Glomerular visceral epithelial cell (primary cell): ENCODE data around the gene BNIP3.
A peak's percentile ranks its signal among the peaks of the same experiment; 100 is the strongest.

Source experiments
- DNase-seq: peaks from one replicate; pipeline ENCODE4 v3.0.0-alpha.2; 2016; ENCODE audit errors: extremely low spot score

BNIP3 gene, protein sequence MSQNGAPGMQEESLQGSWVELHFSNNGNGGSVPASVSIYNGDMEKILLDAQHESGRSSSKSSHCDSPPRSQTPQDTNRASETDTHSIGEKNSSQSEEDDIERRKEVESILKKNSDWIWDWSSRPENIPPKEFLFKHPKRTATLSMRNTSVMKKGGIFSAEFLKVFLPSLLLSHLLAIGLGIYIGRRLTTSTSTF

DNA sequence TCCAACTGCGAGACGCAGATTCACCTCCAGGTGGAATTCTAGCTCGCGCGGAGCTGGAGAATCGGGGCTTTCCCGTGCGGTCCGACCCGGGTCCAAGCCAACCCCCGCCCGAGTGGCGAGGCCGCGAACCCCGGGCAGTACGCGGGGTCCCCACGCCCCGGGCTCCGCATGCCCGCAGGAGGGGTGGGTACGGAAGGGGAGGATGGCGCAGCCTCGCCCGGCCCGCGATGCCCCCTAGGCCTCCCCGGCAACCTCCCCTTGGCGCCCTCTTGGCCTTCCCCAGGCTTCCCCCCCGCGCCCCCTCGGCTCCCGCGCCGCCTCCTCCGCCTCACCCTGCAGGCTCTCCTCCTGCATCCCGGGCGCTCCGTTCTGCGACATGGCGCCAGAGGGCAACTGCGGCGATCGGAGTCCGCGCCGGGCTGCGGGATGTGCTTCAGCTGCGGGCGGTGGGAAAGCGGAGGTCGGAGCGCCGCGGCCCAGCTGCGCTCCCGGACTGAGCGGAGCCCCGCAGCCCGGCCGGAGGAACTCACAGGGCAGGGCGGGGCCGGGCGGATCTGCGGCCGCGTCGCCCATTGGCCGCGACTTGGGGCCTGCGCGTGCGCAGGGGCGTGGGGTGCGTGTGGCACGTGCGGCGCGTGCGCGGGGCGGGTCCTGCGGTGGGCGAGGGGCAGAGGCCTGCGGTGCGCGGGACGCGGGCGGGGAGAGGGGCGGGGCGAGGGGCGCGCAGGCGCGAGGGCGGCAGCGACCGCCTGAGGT lies at the start of gene BNIP3:
Gene BNIP3, minus strand, starts transcription at position 495 of the 756 bp plus-strand sequence. Its CDS starts 117 bp downstream, at position 378.
- peak; percentile 96 for DNase-seq

- DNase-seq, result no peak
These were observed 49.3 kb upstream of the BNIP3 start for GRCh38 chr10:132030898-132031463.

DNA sequence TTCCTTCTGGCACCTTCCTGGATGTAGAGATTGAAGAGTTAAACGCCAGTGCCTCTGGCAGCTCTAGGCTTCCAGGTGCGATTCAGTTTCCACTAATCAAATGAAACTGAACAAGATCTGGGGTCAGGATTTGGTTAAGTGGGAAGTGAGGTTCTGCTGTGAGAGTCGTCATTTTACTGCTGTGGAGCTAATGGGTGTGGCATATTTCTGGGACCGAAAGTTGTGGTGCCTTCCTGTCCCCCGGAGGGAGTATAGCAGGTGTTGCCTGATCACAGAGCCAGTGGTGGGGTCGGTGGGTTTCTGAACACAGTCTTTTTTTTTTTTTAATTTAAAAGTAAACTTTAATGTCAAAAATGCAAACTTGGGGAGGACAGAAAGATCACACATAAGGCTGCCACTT lies 47.0 kb upstream of the BNIP3 start:
- DNase-seq, result no peak

DNA sequence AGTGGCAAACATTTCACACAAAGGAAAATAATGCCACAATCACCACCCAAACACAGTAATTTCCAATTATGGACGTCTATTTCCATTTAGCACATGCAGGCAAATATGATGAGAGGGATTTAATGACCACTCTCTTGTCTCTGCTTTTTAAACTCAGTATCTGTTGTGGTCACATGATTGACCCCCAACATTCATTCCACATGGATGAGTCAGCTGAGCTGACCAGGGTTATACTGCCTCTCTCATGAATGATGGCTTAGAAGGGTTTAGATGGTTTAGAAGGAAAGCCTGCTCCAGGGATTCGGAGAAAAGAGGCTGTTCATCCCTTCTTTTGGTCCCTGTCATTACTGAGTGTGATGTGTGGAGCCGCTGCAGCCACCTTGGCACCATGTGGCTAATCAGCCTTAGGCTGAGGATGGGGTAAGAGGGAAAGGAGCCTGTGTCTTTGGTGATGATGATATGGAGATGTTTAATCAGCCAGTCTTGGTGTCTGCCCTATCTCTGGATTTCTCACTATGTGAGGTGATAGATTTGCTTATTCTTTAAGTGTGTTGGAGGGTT lies 45.8 kb upstream of the BNIP3 start:
- DNase-seq, result peak; percentile 18

DNA sequence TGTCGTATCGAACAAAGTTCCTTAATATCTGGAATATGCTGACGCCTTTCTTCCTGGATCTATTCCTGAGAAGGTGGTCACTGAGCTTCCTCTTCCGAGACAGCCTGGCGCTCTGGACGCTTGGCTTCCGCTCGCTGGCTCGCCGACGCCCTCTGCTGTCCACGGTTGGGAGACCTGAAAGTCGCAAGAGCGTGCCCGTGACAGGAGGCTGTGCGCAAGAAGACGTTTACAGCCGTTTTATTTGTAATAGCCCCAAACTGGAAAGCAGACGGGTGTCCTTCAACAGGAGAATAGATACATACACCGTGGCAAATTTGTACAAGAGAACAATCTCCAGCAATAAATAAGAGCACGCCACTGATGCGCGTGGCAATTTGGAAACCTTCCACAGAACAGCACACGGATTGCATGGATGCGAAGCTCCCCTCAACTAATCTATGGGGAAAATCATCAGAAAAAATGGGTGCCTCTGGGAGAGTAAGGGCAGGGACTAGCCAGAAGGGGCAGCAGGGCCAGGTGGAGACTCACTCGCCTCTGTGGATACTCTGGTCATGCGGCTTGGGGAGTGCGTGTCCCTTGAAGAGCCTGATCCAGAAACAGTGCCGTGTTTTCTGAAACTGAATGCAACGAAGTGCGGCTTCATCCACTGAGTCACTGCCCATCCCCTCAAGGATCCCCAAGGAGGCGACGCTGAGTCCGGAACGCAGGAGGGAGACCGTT lies 41.5 kb upstream of the BNIP3 start:
- DNase-seq, result peak; percentile 69

- DNase-seq, result no peak
These were observed 40.5 kb upstream of the BNIP3 start for GRCh38 chr10:132022241-132022640.

DNA sequence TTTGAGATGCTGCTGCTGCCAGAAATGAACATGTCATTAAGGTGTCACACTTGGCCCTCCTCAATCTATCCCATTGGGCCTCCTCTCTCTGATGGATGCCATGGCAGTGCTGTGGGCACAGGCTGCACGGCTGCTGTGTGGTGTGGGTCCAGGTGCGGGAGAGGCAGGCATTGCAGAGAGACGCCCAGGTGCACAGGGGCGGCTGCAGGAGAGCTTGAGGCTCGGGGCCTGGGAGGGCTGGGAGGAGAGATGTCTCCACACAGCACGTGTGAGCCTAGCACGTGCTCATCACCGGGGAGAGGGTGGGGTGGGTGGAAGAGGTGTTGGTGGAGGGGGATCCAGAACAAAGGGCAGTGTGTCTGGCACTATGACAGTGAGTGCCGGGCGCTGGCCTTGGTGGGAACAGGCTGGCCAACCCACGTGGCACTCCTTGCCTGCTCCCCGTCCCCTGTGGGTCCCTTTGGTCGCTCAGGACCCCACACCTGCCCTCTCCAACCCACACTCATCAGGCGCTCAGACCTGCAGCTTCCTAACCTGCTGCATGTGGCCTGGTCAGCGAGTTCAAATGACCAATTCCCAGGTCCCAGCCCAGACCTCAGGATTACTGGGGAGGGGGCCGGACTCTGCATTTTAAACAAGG lies 39.9 kb upstream of the BNIP3 start:
- no peak for DNase-seq

DNA sequence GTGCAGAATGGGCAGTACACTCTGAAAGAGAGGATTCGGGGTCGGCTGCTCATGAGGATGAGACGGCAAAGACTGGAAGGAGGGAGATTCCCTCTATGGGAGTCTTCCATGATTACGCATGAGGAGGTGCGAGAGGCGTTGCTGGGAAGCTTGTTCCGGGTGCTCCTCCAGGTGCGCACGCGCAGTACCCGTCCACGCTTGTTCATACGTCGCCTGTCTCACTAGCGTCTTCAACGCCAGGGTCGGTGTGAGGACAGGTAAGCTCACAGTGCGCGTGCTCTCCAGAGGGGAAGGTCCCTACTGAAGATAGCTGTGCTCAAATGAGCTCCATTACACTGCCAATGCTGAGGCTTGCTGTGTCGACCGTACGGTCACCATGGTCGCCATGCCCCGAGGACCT lies 39.3 kb upstream of the BNIP3 start:
- DNase-seq, result no peak

DNA sequence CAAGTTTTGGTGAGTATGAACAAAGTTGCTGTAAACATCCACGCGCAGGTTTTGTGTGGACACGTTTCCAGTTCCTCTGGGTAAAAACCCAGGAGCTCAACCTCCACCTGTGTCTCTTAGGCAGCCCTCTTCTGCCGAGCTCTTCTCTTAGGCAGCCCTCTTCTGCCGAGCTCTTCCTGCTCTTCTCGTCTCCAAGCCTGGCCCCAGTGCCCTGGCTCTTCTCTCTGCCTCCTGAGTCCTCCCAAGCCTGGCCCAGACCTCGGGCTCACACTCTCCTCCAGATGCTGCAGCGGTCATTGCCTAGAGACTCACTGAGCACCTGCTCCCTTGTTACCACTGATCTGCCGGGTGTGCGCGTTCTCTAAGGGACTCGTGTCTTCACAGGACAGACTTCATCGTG lies 38.7 kb upstream of the BNIP3 start:
- DNase-seq, result no peak

DNA sequence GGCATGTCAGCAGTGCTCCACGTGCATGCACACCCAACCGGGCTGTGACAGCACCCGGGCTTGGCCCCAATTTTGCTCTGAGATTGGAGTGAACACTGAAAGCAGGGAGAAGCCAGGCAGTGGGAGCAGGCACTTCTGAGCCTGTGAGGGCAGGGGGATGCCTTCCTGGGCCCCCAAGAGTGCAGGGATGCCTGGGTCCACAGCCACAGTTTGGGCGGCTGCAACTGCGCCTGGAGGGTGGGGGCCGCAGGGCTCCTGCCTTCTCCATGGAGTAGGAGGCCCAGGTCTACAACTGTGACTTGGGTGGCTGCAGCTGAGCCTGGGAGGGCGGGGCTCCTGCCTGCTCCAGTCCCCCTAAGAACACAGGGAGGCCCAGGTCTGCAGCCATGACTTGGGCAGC lies 37.6 kb upstream of the BNIP3 start:
- no peak for DNase-seq

DNA sequence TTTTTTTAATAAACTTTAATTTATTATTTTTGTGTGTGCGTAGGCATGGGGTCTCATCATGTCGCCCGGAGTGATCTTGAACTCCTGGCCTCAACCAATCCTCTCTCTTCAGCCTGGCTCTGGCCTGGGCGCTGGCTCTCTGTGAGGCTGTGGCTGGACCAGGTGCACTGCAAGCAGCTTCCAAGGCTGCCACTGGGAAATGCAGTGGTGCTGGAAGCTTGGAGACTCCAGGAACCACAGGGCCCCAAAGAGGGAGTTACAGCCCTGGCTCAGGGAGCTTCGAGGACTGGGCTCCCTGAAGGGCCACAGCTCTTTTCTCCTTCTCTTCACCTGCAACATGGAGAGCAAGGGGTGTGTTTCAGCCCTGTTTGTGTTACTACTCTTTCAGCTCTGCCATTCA lies 36.7 kb upstream of the BNIP3 start:
- DNase-seq, result no peak

DNA sequence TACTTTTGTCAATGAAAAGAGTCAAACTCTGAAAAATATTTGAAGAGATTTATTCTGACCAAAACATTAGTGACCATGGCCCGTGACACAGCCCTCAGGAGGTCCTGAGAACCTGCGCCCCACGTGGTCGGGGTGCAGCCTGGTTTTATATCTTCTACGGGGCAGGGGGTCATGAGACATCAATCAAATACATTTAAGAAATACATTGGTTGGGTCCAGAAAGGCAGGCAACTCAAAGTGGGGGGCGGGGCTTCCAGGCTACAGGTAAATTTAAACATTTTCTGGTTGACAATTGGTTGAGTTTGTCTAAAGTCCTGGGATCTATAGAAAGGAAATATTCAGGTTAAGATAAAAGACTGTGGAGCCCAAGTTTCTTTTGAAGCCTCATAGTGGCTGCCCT lies 34.8 kb upstream of the BNIP3 start:
- no peak for DNase-seq

DNA sequence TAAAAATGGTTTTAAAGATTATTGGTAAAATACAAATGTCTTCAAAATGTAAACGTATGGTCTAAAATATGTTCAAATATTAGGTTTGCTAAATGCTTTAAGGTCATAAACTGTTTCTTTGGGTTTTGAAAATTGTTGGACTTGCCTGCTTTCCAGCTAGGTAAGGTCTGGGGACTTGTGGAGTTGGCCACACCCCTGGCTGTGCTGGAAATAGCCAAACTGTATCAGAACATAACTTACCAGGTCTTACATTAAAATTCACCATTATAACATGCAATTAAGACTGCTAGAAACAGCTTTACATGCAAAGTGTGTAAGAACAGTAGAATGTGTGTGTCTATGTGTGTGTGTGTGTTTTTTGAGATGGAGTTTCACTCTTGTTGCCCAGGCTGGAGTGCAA lies 29.7 kb upstream of the BNIP3 start:
- no peak for DNase-seq

DNA sequence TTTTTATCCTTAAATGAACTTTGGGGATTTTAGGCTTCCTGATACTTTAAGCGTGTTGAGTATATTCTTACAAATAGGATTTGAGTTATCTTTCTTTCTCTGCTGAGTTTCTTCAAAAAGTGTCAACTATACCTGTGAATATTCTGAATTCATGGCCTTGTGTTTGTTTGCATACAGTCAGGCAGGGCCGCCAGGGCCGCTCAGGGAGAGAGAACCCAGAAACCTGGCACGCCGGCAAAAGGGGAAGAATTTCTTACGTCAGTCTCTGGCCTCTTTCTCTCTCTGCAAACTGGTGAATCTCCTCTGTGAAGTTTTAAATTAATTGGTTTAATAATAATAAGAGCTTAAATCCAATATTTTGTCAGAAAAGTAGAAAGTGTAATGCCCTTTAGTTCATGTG lies 29.3 kb upstream of the BNIP3 start:
- DNase-seq, result no peak

DNA sequence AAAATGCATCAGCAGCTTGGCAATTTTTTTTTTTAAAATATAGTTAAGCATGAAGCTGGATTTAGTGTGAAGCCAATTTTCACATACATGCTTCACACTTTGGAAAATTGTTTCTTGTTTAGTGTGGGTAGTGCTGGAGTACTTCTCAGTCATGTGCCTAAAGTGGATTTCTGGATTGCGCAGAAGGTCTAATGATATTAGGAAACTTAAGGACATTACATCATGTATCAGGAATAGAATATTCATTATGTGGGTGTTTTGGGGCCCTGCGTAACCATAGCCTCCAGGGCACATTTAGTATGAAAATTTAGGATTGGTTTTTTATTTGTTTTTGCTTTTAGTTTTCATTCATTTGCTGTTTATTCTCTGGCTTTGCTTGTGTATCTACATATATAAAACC lies 28.8 kb upstream of the BNIP3 start:
- DNase-seq, result no peak

DNA sequence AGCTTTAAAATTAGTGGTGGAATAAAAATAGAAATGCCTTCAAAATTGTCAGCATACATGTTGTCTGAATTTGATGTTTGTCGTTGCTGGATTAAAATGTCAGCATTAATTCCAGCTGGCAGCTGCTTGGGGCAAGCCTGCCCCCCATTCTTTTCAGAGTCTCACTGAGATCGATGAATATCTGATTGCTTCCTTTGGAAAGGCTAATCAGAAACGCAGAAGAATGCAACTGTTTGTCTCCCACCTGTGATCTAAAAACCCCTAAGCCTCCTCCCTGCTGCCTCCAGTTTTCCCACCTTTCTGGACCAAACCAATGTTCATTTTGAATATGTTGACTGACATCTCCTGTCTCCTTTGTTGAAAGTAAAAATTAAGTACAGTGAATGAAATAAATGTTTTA lies 27.9 kb upstream of the BNIP3 start:
- DNase-seq, result no peak

DNA sequence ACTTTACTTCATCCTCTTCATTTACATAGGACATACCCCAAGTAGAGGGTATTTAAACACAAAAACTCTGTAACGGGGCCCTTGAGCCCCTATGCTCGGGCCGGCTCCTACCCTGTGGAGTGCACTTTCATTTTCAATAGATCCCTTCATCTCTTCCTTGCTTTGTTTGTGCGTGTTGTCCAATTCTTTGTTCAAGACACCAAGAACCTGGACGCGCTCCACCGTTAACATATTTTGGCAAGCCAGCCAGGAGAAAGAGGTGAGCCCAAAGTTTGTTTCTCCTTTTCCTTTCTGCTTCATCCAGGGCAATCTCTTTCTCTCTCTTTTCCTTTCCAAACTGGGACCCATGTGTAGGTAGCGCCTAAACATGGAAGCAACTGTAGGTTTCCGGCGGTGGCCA lies 26.0 kb upstream of the BNIP3 start:
- DNase-seq, result no peak

DNA sequence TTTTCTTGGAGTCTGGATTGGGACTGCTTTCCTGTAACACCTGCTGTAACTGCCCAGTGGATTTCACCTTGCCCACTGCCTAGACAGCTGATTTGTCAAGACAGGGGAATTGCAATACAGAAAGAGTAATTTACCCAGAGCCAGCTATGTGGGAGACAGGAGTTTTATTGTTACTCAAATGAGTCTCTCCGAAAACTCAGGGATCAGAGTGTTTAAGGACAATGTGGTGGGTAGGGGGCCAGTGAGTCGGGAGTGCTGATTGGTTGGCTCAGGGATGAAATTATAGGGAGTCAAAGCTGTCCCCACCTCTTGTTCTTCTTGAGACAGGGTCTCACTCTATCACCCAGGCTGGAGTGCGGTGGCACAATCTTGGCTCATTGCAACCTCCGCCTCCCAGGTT lies 25.2 kb upstream of the BNIP3 start:
- no peak for DNase-seq

- no peak for DNase-seq
These were observed 23.4 kb upstream of the BNIP3 start for GRCh38 chr10:132005147-132005546.

GRCh38 chr10:132004052-132004451 lies 22.3 kb upstream of the BNIP3 start:
- no peak for DNase-seq

- no peak for DNase-seq
These were observed 21.7 kb upstream of the BNIP3 start for GRCh38 chr10:132003282-132003924.
